ENCODE measurements around the gene ERF.

ERF gene

GRCh38 chr19:42201489-42202289 is 53.2 kb downstream of the ERF start:
- no peak for TF ChIP-seq CTCF (IDR thresholded peaks at IDR 0.05; ENCODE audit: low read depth, low read length, missing control alignments)
- no peak overlapping the region for H3K4me3 ChIP-seq (replicated peaks; ENCODE audit: low read depth, low read length)

DNA sequence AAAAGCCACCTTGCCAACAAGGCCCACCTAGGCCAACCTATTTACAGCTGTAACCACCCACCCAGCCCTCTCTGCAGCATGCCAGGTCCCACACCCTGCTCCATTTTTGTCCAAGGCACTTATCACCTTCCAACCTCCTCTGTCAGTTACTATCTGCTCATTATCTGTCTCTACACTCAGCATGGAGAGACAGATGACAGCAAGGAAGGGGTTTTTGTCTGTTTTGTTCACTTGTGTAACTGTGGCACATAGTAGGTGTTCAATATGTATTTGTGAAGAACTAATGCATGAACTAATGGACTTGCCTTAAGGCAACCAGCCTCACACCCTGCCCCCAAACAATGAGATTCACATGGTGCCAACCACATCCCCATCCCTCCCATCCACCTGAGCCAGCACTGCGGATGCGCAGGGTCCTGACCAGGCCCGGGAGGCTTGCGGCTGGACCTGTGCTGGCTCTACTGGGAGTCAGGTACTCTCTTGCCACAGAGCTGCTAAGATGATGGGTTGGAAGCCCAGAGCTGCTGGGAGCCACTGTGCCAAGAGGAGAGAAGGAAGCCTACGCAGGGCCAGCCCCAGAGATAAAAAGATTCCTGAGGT is 54.7 kb downstream of the ERF start:
- TF ChIP-seq CTCF (IDR thresholded peaks at IDR 0.05; ENCODE audit: low read depth, low read length, missing control alignments), result no peak
- DNase-seq (ENCODE audit: extremely low read depth, low read depth), result no peak
- H3K4me3 ChIP-seq (replicated peaks; ENCODE audit: low read depth, low read length), result no peak overlapping the region

More at GRCh38 chr19:42201489-42202289, 53.2 kb downstream of the ERF start:
- no peak for DNase-seq (ENCODE audit: extremely low read depth, low read depth)

DNA sequence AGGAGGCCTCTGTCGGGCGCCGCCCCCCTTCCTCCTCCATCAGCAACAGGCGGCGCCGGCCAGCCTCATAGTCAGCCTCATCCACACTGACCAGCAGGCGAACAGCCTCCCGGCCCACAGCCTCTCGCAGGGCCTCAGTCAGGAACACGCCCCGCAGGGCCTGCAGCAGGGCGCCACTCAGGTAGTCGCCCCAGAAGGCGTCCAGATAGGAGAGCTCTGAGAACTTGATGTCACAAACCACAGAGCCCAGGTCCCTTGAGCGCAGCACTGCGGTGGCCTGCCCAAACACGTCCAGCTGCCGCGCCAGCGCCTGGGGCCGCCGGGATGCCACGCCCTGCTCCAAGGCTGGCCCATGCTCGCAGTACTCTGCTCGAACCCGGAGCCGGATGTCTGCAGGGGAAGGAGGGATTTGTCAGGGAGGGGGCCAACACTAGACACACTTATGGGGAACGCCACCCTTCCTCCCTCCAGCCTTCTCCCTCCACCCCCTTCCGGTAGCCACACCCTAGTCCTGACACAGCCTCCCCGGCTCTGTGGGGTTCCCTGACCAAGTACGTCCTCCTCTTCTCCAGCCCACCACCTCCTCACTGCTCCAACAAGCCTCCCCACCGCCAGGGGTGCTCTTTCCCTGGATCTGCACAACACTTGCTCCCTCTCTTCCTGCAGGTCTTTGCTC is 55.4 kb downstream of the ERF start:
- TF ChIP-seq CTCF (IDR thresholded peaks at IDR 0.05; ENCODE audit: low read depth, low read length, missing control alignments), result no peak
- no peak for DNase-seq (ENCODE audit: extremely low read depth, low read depth)
- H3K4me3 ChIP-seq (replicated peaks; ENCODE audit: low read depth, low read length), result no peak overlapping the region

- TF ChIP-seq CTCF (IDR thresholded peaks at IDR 0.05; ENCODE audit: low read depth, low read length, missing control alignments), result no peak
- no peak for DNase-seq (ENCODE audit: extremely low read depth, low read depth)
- no peak overlapping the region for H3K4me3 ChIP-seq (replicated peaks; ENCODE audit: low read depth, low read length)
Measured at GRCh38 chr19:42198676-42199439, 56.1 kb downstream of the ERF start.

Measured in HFF-Myc (cell line).